AG08395 (cell line): Measurements from ENCODE around the gene TNFAIP3.
"Not testable (repeated sequence)": the region's sequence is repeated elsewhere in the genome, so short reads cannot be mapped to it uniquely, and the experiment has no call there.

Experiments
- DNase-seq: peaks from one replicate; pipeline ENCODE4 v3.0.0; 2012; ENCODE audit warnings: mixed read lengths, low spot score

TNFAIP3 gene

DNA sequence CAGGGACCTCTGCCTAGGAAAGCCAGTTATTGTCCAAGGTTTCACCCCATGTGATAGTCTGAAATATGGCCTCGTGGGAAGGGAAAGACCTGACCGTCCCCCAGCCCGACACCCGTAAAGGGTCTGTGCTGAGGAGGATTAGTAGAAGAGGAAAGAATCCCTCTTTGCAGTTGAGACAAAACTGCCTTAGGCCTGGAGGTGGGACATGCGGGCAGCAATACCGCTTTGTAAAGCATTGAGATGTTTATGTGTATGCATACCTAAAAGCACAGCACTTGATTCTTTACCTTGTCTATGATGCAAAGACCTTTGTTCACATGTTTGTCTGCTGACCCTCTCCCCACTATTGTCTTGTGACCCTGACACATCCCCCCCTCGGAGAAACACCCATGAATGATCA, 22.3 kb upstream of the TNFAIP3 start:
- not testable (repeated sequence) for DNase-seq

DNA sequence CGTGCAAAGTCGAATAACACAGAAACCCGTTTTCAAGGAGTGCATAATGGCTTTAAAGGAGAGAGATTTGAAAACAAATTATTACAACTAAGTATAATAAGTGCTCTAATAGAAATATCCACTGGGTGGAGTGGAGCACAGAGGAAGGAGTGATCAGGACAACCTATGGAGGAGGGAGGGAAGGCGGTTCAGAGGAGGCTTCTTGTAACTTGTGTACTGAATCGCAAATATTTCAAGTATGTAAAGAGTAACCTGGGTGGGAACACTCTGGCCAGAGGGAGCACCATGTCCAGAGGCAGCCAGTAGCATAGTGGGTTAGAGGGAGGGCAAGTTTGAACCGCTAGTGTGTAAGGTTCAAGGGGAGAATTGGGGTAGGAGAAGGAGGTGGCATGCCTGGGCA, 21.6 kb upstream of the TNFAIP3 start:
- DNase-seq: no peak

GRCh38 chr6:137846274-137846673, 20.8 kb upstream of the TNFAIP3 start:
- DNase-seq: no peak

GRCh38 chr6:137846772-137847313, 20.2 kb upstream of the TNFAIP3 start:
- DNase-seq: no peak

GRCh38 chr6:137847748-137848147, 19.3 kb upstream of the TNFAIP3 start:
- no peak for DNase-seq

- DNase-seq: no peak
These were observed 18.4 kb upstream of the TNFAIP3 start for GRCh38 chr6:137848672-137849071.

DNA sequence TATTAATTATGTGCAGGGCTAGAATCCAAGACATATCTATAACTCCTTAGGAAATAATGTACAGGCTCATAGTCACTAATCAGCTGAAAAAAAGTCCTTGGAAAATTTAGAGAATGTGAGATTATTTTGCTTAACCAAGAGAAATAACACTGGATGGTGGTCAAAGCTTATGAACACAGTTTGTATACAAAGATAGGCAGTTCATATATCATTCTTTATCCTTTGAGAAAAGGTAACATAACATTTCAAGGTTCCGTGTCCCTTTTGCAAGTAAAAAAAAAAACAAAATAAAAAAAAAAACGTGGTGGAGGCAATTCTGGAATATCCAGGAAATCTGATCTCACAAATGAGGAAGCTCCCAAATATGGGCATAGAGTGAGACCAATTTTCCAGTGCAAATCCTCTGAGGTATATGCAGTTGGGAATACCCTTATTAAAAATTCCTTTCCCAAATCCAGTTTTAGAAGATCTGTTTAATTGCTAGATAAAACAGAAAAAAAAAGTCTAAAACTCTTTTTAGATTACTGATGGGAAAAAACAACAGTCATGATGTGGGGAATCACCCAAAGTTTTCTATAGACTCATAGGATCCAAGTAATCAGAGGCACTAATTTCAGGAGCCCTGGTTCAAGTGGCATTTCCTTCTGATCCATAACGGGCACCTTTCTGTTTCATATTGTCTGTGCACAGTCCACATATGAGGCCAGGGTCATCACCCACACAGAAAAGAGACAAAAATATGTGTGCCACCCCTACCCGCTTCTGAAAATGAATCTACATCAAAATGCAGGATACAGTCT, 17.7 kb upstream of the TNFAIP3 start:
- no peak for DNase-seq

DNA sequence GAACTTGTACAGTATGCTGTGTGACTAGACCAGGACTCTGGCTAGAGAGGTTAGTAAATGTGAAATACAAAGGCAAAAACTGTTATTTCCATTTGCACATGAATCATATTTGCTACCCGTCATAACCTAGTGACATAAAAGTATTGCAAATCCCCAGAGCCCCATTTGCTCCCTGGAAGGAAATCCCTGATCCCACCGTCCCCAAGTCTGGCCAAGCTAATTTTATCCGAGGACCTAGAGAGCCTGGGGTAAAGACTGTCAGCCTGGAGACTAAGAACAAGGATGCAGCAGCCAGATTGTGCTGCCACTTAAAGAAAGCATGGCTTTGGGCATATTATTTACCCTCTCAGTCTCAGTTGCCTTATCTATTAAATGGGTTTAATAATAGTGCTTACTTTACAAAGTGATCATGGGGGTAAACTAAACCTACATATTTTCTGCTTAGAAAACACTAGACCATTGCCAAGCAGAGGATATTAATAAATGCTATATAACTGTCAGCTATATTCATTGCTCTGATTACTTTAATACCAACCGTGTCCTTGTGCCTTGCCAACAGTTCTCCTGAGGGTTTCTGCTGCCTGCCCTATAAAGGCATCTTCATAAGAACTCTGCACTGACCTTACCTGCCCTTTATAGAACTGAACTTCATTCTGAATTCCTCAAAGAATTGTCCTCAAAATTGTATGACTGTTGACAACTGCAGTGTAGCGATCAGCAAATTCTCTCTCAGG, 16.9 kb upstream of the TNFAIP3 start:
- DNase-seq: no peak

GRCh38 chr6:137850816-137851602, 16.1 kb upstream of the TNFAIP3 start:
- DNase-seq: no peak

GRCh38 chr6:137851669-137852068, 15.4 kb upstream of the TNFAIP3 start:
- no peak for DNase-seq

- no peak for DNase-seq
These were observed 14.7 kb upstream of the TNFAIP3 start for GRCh38 chr6:137852346-137852745.

DNA sequence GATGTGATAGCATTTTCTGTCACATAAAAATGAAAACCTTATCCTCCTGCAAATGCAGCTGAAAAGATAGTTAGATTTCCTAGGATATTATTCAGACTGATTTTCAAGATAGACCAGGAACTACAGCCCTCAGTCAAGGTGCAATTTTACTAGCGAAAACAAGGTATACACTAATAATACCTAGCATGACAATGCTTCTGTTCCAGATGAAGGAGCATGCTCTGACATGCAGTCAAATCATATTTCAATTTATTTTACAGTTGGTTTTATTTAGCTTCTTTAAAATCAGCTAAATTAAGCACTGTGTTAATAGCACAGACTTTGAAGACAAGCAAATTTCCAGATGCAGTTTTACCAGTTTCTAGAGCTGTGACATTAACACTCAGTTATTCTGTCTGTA, 14.2 kb upstream of the TNFAIP3 start:
- DNase-seq: no peak

- no peak for DNase-seq
These were observed 13.4 kb upstream of the TNFAIP3 start for GRCh38 chr6:137853569-137854213.

- DNase-seq: no peak
These were observed 10.7 kb upstream of the TNFAIP3 start for GRCh38 chr6:137856138-137856898.

DNA sequence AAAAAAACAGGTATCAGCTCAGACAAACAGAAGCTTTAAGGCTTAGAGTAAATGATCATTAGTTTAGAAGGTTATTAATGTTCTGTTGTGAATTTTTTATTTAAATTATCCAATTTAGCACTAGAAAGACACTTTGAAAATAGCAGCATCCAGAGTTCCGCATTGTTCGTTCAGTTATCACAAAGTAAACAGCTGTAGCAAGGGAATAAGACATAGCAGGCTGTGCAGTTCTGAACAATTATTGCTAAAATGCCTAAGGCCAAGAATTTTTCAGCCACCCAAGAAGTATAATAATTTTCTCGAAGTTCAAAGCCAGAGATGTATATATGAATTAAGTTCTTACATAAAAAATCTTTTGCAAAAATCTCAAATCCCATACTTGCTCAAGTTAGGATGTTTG, 8.0 kb upstream of the TNFAIP3 start:
- DNase-seq: no peak

DNA sequence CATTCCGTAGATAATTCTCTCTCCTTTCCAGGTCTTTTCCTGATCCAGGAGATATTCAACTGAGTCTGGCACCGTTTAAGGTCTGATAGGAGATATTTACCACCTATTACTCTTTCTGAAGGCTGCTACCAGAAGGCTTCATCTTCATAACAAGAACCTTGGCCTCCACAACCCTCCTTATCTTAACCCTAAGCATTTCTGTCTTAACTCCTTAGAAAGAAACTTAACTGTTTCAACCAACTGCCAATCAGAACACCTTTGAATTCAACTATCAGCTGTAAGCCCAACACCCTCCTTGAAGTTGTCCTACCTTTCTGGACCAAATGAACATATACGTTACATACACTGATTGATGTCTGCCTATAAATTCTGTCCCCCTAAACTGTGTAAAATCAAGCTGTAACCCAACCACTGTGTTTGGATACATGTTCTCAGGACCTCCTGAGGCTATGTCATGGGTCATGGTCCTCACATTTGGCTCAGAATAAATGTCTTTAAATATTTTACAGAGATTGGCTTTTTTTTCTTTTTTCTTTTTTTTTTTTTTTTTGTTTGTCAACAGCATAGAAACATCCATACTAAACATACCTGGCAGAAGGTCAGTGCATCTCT, 6.6 kb upstream of the TNFAIP3 start:
- DNase-seq: no peak

DNA sequence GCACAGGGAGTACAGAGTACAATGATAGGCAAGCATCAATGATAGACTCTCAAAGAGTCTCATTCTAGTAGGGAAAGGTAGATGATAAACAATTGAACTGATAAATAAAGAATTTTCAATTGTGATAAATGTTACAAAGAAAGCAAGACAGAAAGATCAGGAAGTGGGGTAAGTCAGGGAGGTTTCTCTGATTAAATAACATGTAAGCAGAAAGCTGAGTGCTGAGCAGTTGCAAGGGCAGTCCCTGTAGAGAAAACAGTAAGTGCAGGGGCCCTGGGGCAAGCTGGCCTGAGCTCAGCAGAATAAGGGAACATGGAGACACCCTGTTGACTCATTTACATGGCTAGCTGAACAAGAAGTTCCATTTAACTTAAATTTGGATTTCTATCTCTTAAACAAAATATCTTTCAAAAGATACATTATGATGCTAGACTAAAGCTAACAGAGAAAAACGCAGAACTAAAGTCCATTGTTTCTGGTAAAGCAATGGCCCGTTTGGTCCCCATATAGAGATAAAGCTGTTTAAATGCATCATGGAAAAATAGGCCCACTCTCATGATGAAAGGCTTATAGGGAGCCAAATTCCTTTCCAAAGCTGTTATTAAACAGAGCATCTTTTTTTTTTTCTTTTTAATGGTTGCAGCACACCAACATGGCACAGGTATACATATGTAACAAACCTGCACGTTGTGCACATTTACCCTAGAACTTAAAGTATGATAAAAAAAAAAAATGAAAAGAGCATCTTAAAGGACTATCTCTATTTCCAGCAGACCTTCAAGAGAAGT, 5.3 kb upstream of the TNFAIP3 start:
- no peak for DNase-seq

DNA sequence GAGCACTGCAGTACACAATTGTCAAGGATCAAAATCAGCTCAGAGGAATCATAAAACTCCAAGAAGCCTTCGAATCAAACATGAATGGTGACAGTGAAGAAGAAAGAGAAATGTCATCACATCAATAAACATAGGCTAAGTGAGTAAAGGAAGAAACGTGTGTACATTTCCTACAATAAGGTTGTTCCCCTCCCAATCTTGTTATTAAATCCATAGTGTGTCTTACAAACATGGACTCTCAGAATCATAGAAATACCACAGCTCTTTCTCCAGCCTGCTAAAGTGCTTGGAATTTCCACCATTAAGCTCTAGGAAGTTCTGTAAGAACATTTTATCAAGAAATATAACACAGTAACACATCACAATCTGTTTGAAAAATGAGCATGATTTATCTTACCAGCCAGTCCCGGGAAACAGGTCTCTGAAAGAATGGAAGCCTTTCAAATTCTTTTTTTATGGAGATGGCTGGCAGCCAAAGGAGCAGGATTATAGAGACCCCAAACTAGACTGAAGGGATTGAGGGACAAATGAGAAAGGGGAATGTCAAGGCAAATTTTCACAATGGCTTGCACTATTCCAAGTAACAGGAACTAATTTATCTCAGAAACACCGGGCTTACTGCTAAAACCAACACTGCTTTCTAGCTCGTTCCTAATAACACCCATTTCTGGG, 4.5 kb upstream of the TNFAIP3 start:
- DNase-seq: no peak

DNA sequence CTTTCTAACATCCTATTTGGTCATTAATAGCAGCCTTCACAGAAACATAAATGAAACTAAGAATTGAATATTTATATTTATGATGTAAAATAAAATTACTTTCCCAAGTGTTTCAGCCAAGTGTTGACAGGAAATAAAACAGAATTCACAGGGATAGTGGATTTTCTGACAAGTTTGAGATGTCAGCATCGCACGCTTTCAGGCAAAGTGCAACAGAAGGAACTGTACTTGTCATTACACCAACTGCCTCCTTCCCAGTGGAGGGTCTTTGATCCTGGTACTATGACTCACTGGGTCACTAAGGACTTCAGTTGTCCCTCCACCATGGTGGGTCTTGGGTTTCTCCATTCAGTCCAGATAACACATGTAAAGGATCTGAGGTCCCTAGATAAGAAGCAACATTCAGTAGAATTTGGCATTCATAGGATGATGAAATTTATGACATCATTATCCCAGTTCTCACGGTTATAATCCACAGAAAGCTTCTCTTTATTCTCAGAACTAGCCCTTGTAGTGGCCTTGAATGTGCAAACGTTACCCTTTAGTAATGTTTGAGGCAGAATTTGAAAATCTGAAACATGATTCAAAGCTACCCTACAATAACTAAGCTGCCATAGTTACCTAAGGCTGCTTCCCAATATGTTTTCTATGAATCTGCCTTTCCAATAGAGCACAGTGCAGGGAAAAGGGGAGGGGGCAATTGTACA, 3.8 kb upstream of the TNFAIP3 start:
- DNase-seq: no peak
